NCI-H2196 treated with DMSO at 0.1 percent for 48 hours (cell line): Measurements from ENCODE around the gene GRIK2.

ENCODE experiments used
- DNase-seq: peaks from one replicate; lab custom pipeline; 2025; ENCODE audit not compliant: unreplicated experiment; lab: John Stamatoyannopoulos, UW

The GRIK2 gene

DNA sequence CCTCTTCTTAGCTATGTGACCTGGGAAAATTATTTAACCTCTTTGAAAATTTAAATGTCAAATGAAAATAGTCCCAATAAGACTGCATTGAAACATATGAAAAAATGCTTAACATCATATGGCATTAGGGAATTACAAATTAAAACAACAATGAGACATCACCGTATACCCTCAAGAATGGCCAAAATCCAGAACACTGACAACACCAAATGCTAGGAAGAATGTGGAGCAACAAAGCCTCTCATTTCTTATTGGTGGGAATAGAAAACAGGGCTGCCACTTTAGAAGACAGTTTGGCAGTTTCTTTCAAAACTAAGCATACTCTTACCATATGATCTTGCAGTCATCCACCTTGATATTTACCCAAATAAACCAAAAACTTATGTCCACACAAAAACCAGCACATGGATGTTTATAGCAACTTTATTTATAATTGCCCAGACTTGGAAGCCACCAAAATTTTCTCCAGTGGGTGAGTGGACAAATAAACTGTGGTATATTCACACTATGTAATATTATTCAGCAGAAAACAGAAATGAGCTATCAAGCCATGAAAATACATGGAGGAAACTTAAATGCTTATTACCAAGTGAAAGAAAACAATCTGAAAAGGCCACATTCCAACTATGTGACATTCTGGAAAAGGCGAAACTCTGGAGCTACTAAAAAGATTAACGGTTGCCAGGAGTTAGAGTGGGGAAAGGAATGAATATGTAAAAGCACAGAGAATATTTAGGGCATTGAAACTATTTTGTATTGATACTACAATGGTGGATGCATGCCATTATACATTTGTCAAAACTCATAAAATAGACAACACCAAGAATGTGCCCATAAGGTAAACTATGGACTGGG, 459.9 kb downstream of the GRIK2 start:
- DNase-seq, result no peak

DNA sequence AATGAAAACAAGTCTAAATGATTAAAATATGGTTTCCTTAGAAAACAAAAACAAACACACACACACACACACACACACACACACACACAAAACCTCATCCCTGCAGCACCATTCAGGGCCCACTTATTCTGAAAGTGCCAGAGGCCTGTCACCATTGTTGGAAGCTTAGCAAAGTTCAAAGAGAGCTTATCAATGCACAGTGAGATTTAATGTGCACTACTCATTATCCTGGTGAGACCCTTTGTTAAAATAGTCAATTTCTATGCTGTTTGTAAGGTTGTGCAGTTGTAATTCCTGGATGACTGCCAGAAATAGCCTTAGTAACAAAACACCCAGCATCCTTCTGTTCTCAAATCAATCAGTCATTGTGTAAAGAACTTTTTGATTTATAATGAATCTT, 482.9 kb downstream of the GRIK2 start:
- DNase-seq, result no peak

DNA sequence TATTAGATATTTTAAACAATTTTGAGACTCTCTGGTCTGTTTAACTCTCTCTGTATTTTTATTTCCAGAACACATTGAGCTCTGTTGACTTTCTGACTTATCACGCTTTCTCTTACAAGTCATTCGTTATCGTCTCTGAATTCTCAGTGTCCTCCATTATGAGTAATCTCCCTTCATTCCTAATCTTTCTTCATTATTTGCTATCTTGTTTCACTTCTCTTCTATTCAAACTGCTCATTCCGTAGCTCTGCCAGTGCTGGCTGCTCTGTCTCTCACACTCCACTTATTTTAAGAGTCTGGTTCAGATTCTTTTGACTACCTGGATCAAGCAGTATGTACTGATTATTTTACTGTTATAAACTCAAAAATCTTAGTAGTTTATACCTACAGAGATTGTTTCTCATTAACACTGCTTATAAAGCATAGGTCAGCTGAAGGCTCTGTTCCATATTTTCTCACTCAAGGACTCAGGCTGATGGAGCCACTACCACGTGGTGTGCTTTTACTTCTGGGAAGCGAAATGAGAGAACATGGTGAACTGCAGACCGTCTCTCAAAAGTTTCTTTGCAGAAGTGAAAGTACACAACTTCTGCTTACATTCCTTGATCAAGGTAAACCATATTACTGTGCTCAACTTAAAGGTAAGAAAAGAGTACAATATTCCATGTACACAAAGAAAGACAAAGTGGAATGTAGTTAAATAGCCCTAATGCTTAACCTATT, 485.2 kb downstream of the GRIK2 start:
- DNase-seq, result no peak

DNA sequence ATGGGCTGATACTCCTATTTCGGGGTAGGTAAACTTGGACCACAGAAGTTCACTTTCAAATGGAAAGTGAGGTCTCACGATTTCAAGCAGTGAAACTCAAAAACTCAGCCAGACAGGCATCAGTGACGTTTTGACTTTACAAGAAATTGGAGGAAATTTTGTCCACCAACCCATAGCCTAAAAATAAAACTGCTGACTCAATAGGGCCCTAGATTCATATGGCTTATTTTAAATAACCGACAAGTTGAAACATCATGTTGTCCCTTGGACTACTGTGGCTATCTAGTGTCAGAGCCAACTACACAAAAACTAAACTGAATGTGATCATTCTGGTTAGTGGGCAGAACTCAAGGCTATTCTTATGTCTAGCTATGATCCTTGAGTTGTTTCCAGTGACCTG, 486.3 kb downstream of the GRIK2 start:
- no peak for DNase-seq

DNA sequence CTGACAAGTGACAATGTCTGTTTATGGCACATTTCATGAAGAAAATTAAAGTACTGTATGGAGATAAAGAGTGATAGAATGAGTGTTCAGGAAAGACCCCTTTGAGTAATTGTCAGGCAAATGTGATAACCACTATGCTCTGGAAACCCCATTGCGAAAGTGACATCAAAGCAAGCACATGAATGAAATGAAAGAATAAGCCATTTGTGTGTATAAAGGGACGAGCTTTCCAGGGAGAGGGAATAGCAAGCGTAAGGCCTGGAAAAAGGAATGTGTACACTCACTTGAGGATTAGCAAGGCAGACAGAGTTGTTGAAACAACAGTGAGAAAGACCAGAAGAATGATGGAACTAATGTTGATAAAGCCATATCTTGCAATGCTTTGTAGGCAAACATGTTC, 490.0 kb downstream of the GRIK2 start:
- no peak for DNase-seq

DNA sequence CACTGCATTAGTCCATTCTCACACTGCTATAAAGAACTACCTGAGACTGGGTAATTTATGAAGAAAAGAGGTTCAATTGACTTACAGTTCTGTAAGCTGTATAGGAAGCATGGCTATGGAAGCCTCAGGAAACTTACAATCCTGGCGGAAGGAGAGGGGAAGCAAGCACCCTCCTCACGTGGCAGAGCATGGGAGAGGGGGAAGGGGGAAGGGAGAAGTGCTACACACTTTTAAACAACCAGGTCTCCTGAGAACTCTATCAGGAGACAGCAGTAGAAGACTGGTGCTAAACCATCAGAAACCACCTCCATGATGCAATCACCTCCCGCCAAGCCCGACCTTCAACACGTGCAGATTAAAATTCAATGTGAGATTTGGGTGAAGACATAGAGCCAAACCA, 494.0 kb downstream of the GRIK2 start:
- DNase-seq, result no peak

DNA sequence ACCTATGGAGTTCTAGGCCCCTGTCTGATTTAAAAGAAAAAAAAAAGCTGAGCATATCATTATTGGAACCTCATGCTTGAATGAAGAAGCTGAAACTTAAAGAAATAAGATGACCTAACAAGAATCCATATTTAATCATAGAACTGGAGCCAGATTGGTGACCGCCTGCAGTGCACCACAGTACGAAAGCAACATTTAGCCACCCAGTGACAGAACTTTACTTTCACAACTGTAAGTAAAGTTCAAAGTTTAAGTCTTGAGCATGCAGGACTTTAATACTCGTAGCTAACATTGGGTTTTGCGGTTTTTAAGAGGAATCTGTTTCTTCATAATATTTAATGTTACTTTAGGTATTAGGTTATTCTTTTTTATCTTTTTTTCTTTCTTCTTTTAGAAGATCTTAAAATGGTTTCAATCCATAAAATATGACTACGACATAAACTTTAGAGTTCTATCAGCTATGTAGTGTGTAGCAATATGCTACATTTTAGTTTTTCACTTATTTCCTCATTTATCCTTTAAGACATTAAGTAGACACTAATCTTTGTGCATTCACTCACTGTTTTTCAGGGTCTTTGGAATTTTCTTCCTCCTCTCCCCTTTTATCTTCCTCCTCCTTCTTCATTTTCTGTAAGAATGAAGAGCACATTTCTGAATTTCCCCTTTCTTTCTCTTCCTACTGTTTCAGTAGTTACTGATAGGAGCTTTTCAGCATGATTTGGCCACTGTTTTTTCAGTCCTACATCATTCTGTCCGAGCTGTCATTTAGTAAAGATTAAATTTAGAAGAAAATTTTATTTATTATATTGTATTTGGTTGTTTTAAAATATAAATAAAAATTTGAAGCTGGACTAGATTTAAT, 514.1 kb downstream of the GRIK2 start:
- DNase-seq, result no peak

DNA sequence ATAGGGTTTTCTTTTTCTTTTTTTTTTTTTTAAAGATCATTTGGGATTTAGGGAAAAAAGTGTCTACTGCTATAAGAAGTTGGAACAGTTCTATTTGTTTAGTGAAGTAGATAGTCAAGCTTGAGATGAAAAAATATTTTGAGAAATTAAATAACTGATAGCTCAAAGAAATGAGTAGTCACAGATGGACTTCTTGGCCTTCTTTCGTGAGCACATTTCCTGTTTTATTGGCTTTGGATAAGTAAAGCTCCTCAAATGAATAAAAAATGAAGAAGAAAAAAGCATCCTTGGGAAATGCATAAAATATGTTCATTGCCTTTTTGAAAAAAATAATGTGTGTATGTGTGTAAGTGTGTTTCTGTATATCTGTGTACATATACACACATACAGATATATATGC, 515.9 kb downstream of the GRIK2 start:
- DNase-seq, result no peak

DNA sequence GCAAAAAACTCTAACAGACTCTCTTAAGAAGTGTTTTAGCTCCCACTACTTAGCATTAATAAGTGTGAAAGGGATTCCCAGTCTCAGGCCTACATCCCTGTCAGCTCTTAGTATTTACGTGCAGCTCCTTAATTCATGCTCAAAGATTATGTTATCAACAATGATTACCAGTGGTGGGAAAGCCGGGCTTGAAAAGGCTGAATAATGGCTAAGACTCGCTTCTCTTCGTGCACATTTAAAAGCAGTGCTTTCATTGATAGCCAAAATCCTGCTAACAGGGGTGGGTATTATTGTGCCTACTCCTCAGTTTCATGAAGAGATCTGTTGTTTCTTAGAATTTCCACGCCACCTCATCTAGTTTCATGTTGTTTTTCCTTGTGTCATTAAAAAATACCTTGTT, 518.8 kb downstream of the GRIK2 start:
- DNase-seq, result no peak

DNA sequence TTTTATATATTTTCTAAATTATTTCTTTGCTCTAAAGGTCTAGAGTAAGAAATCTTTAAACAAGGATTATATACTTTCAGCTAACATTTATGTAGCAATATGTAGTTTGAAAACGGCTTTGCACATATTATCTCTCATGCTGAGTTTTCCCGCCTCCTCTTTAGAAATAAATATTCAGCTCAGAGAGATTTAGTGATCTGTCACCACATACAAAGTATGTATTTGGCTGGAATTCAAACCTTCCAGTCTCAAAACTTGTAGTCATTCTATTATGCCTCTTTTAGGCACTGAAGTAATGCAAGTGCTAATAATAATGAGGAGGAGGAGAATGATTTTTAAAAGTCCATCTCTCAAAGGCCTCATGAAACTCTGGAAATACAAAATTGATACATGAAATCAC, 525.0 kb downstream of the GRIK2 start:
- no peak for DNase-seq

DNA sequence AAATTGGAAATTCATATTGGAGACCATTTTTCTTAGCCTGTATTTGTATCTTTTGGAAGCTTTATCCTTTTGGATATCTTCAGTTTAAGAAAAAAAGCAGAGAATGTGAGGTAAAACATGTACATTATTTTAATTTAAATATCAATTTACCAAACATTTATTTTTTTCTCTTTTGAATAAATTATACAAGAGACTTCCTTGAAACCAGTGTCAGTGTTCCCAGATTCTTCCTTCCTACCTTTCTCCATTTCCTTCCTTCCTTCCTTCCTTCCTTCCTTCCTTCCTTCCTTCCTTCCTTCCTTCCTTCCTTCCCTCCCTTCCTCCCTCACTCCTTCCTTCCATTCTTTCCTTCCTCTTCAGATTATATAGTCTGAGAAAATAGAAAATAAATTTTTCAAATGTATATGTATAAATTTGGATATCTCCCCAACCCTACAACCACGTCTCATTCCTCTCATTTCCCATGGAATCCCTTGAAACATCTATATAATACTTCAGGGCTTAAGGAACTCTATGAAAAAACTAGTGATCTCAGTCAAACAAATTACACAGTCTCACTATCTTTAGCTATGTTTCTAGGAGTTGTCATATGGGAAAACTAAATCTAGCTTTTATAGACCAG, 528.4 kb downstream of the GRIK2 start:
- no peak for DNase-seq

DNA sequence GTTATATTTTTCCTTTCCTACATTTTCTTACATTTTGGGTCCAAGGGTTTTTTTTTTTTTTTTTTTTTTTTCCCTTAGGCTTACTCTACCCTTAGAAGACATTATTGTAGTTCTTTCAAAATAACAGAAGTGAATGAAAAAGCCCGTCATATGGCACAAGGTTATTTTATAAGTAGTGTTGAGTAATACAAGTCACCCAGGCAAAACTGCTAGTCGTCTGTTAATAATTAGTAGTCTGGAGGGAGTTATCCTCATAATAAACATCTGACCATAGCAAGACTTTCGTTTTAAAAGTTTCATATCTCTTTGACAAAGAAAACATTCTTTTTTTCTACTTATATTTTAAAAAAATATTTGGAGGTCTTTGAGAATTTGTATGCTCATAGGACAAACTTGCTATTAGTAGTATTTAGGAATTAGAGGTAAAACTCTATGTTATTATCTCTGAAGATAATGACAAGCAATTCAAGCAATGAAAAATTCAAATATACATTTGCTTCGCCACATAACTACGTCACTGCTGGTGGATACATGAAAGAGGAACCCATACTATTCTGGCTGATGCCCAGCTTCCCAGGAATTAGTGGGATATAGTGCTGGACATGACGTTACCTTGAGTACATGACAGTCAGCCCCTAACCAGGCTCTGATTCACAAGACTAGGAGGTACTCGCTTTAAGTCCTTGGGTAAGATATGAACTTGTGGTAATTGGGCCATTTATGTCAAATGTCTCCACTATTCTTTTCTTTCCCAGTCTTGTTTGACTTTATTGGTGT, 532.8 kb downstream of the GRIK2 start:
- DNase-seq, result no peak

DNA sequence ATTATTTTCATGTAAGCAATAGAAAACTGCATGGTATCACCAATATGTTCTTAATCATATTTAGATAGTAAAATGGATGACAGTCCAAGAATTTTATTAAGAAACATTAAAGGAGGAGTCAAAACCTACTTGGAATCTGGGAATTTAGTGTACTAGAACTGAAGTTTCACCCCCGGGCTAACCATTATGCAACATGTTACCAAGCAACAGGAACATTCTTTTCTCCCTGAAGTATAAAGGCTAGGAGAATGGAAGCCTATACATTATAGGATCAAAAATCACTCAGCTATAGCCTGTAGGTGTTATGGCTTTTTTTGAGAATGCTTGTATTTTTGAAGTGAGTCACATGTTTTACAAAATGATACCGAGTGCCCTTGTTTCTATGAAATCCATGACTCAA, 538.3 kb downstream of the GRIK2 start:
- DNase-seq, result no peak

DNA sequence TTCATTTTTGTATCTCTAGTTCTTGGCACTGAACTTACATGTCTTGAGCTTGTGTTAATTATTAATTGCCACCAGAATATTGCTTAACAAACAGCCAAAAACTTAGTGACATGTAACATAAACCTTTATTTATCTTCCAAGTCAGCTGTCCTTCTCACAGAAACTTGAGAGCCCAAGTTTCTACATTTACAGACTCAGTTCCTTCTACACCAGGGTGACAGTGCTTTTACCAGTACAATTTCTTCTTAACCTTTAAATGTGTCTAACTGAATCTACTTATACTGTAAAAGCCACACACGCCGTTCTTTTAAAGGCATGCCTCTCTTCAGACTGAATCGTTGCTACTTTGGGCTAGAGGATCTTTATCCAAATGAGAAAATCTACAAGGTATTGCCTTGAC, 539.2 kb downstream of the GRIK2 start:
- no peak for DNase-seq

DNA sequence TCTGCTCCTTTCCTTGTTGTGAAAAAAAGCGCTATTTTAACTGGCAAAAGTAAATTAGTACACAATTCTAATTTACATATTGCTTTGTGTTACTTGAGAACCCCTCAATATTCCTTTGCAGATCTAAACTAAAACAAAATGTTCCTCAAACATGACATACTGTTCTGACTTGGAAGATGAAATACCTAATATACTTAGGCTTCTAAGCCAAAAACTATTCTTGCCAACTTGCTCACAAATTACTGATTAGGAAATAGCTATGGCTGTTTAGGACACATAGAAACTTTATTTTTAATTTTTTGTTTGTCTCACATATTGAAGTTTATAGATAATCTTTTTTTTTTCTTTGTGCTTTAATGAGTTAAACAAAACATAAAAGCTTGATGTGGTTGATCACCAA, 542.2 kb downstream of the GRIK2 start:
- no peak for DNase-seq

DNA sequence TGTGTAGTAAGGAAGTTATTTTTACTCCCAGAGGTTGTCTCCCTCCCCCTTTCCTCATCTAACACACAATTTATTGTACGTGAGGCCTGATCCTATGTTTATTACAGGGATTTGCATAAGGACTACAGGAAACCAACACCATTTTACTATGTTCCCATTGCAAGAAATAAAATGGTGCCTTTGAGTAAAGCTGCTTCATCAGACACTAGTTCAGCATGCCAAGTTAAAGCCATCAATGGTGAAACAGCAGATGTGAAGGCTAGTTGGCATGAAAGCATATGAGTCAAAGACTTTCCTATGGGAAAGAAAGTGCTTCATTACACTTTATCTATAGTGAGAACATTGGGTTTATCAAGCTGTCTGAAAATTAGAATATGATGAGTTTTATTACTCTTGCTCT, 543.0 kb downstream of the GRIK2 start:
- no peak for DNase-seq

DNA sequence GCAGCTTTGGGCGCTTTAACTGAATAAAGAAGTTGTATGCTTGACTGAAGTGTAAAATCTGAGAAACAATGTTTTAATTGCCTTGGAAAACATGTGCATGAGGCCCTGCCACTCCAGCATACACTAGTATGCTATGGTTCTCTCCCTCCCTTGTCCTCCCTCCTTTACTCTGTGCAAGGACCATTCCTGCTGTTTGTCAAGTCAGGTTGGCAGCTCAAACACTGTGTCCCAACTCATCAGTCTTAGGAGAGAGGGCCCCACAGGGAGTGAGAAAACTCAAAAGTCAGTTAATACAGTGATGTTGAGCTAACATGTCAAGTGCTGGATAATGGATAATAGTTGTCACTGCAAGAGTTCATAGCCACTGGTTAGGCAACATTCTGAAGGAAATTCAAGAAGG, 543.6 kb downstream of the GRIK2 start:
- no peak for DNase-seq

DNA sequence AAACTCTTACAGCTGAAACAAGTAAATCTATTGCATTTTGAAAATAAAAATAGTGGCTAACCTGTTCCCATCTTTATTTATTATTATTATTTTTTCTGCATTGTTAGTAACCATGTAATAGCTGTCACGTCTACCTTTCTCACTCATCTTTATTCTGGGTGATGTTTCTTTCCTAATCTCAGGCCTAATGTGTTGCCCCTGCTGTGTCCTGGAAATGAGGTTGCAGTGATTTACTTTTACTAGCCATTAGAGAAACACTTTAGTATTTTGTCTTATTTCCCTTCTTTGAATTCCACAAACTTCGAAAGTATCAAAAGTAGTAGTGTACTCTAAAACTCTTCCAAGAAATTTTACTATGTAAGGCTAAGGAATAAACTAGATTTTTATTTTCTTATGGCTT, 546.9 kb downstream of the GRIK2 start:
- DNase-seq, result no peak

DNA sequence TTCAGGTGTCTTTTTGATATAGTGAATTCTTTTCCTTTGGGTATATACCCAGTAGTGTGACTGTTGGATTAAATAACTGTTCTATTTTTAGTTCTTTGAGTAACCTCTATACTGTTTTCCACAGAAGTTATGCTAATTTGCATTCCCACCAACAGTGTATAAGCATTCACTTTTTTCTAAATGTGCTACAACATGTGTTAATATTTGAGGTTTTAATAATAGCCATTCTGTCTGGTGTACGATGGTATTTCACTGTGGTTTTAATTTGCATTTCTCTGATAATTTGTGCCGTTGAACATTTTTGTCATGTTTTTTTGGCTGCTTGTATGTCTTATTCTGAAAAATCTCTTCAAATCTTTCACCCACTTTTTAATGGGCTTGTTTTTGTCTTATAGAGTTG, 563.5 kb downstream of the GRIK2 start:
- no peak for DNase-seq

DNA sequence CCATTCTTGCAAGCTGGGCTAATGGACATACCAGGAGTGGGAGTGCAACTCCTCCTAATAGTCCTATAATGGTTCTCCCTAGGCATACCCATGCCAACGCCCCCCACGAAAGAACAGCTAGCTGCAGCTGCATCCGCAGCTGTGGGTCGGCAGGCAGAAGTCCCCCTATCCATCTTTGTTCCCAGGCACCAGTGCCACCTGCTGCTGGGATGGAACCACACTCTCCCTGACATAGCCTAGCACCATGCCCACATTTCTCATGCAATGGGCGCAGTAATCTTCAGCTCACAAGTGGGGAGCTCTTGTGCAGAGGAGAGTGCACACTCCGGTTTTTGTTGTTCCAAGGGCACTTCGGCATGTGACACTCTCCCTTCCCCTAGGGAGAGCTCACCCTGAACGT, 567.8 kb downstream of the GRIK2 start:
- DNase-seq, result no peak

DNA sequence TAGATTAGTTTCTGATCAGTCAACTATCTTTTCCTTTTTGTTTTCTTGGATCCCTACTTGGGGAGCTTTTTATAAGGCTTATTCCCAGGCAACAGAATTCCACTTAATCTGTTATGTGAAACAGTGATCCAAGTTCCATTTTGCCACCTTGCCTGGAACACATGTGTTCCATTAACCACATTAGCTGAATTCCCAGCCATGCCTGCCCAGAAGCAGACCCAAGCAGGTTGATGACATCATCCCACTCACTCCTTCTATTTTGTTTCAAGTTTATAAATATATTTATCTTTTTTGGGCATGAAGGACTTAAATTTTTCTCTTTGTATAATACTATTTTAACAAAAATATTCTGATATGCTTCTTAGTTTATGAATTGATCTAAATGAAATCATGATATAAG, 587.4 kb downstream of the GRIK2 start:
- no peak for DNase-seq
